ENCODE data around the gene GRM8.

DNA sequence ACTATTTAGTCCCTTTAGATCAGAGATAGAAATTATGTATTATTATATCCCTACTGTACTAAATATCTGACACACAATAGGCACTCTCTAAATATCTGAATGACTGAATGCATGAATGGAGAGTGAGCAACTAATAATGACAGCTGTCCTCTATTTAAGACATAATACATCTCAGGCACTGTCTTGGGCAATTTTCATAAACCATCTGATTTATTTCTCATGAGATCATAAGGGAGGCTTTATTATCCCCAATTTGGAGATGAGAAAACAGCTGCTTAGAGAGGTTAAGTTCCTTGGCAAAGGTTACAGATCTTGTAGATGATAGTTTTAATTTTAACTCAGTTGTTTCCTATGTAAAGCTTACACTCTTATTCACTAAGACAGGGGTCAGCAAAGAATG, 570.6 kb downstream of the GRM8 start:
- TF ChIP-seq, protein P1, sequence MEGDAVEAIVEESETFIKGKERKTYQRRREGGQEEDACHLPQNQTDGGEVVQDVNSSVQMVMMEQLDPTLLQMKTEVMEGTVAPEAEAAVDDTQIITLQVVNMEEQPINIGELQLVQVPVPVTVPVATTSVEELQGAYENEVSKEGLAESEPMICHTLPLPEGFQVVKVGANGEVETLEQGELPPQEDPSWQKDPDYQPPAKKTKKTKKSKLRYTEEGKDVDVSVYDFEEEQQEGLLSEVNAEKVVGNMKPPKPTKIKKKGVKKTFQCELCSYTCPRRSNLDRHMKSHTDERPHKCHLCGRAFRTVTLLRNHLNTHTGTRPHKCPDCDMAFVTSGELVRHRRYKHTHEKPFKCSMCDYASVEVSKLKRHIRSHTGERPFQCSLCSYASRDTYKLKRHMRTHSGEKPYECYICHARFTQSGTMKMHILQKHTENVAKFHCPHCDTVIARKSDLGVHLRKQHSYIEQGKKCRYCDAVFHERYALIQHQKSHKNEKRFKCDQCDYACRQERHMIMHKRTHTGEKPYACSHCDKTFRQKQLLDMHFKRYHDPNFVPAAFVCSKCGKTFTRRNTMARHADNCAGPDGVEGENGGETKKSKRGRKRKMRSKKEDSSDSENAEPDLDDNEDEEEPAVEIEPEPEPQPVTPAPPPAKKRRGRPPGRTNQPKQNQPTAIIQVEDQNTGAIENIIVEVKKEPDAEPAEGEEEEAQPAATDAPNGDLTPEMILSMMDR (conservative IDR thresholded peaks at IDR 0.05; ENCODE audit: low read length), result no peak
- TF ChIP-seq EZH2phosphoT487 (IDR thresholded peaks at IDR 0.05; ENCODE audit: borderline replicate concordance), result no peak
